ENCODE results near the gene ESYT1. TPM values are rescaled to one million over a fixed set of nuclear protein-coding genes. Genes with fewer than 3 reads are reported as not detected.

Gene ESYT1
- total and polyA plus RNA-seq, 11 donors: 17.0 to 81.1 (median 43.4) TPM

- Histone ChIP-seq H3K27ac (peak overlapping the region; percentile 5 to 94 (median 78)), H3K9me3 (no peaks in the 10 kb centered on the region), H3K4me3 (peak overlapping the region in 6 of 12 donors; percentile 78 to 97 (median 90)), H3K4me1 (peaks cover 8 to 66% (median 36%) of the 10 kb centered on the region in 12 donors), H3K36me3 (peaks cover 0 to 37% (median 19%) of the 10 kb centered on the region in 9 donors), H3K27me3 (no peaks in the 10 kb centered on the region)
- intact Hi-C loops (cut with DNase I): loop anchor here in 9 of 10 donors (1.0 to 10.0 kb wide), 7 partner anchors 32 to 341 kb away; partner anchors contain the start of genes SMARCC2 (in 5 of the 9), SPRYD4 (in 5 of the 9), MYL6 (in 4 of the 9) and CNPY2 (in 1 of the 9)
- TF ChIP-seq POLR2A (IDR thresholded peaks at IDR 0.05) (no peak), CTCF (IDR thresholded peaks at IDR 0.05) (no peak)
- ATAC-seq (no peak), DNase-seq (no peak)
- WGBS, 4 donors: 43 to 60% (median 54%) methylated on average over 3 of the region's 3 CpGs
These were observed 1.3 kb upstream of the ESYT1 start for GRCh38 chr12:56126732-56127239.

DNA sequence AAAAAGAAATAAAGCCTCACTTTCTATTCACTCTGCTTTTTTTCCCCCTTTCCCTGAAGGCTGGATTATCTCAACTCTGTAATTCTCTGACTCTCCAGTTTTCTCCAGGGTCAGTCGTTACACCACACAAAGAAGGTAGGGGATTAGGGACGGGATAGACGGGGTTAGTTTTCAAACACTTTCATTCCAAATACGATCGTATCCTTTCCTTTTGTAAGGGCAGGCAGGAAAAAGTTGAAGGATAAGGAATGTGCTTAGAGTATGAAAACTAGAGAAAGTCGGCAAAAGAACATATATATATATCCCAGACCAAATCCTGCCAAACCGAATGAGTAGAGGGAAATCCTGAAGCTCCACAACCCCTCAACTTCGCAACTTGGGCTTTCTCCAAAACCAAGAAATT, 581 bp upstream of the ESYT1 start:
- intact Hi-C loops (cut with DNase I): loop anchor here in 9 of 10 donors (1.0 to 10.0 kb wide), 7 partner anchors 31 to 340 kb away; partner anchors contain the start of genes SMARCC2 (in 5 of the 9), SPRYD4 (in 5 of the 9), MYL6 (in 4 of the 9) and CNPY2 (in 1 of the 9)
- peaks cover 0 to 37% (median 23%) of the 10 kb centered on the region in 9 donors for H3K36me3 ChIP-seq
- H3K27ac ChIP-seq: peak overlapping the region; percentile 5 to 94 (median 78)
- H3K4me1 ChIP-seq: peaks cover 8 to 61% (median 34%) of the 10 kb centered on the region in 12 donors
- no peak for TF ChIP-seq POLR2A (IDR thresholded peaks at IDR 0.05)
- no peak for TF ChIP-seq CTCF (IDR thresholded peaks at IDR 0.05)
- ATAC-seq (no peak), DNase-seq (no peak)
- H3K27me3 ChIP-seq: no peaks in the 10 kb centered on the region
- H3K9me3 ChIP-seq: no peaks in the 10 kb centered on the region
- H3K4me3 ChIP-seq: peak overlapping the region in 11 of 12 donors; percentile 14 to 97 (median 84)
- WGBS, 4 donors: 0 to 1% (median 0%) methylated on average over 8 of the region's 8 CpGs

DNA sequence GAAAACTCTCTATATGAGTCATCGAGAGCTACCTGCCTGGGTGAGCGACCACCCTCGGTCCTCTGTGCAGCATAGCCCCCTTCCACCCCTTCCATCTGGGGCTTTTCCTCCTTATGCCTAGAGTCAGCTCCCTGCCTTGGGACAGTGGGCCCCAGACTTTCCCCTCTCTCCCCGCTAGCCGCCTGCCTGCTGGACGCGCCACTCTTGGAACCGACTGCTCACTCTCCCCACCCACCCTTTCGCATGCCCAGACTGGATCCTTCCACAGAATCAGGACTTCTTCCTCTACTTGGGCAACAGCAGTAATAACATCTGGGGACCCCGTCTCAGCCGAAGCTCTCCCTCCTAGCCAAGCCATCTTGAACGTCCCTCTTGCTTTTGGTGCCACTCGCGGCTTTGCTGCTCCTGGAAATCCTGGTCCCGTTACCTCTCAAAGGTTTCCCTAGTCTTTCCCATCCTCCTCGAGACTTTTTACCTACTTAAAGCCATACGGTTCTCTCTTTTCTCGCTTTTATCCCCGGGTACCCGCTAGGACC, 671 bp downstream of the ESYT1 start:
- peak in 2 of 5 donors; percentile 38 to 54 for DNase-seq
- ATAC-seq: peak in 3 of 4 donors; percentile 1 to 14 (median 3)
- Histone ChIP-seq H3K27me3 (no peaks in the 10 kb centered on the region), H3K9me3 (no peaks in the 10 kb centered on the region), H3K36me3 (peaks cover 0 to 40% (median 36%) of the 10 kb centered on the region in 9 donors), H3K4me1 (peaks cover 8 to 57% (median 31%) of the 10 kb centered on the region in 12 donors), H3K4me3 (peak overlapping the region; percentile 75 to 97 (median 84)), H3K27ac (peak overlapping the region; percentile 23 to 94 (median 90))
- 0% methylated on average over 20 of the region's 20 CpGs for WGBS, 4 donors
- intact Hi-C loops (cut with DNase I): loop anchor here in 6 of 10 donors (1.0 to 10.0 kb wide), 7 partner anchors 24 to 339 kb away; partner anchors contain the start of genes SPRYD4 (in 5 of the 6), MYL6B (in 2 of the 6), CNPY2 (in 1 of the 6) and MYL6 (in 1 of the 6)
- TF ChIP-seq POLR2A (IDR thresholded peaks at IDR 0.05) (no peak), CTCF (IDR thresholded peaks at IDR 0.05) (no peak)

Data from heart left ventricle (tissue), 16 donors.